Kidney (tissue), 14 donors: ENCODE results near the gene PNMA1. TPM values are rescaled to one million over a fixed set of nuclear protein-coding genes. Genes with fewer than 3 reads are reported as not detected.
A peak's percentile ranks its signal among the peaks of the same experiment; 100 is the strongest.

Experiments
- DNase-seq, 5 donors: peaks; one replicate each; pipeline ENCODE4 v3.0.0-alpha.2; 2013 to 2020
- FAIRE-seq: peaks from 2 replicates; lab custom pipeline; 2012; peaks lifted over from hg19 to GRCh38; lab: Jason Lieb, UNC
- H3K27ac ChIP-seq, 2 donors: one replicate each; pipeline ENCODE4 v1.7.0; 2013; ENCODE audit warnings: low read depth in 2 of 2, low read length in 2 of 2, inconsistent platforms in 1 of 2
- H3K27me3 ChIP-seq: one replicate; pipeline ENCODE4 v1.7.1; 2013; ENCODE audit warnings: low read length, inconsistent platforms; ENCODE audit not compliant: control insufficient read depth, insufficient read depth
- H3K36me3 ChIP-seq, 3 donors: one replicate each; pipeline versions ENCODE4 v1.7.0 to v1.7.1; 2013; ENCODE audit warnings: low read length in 3 of 3, control low read depth in 1 of 3, inconsistent platforms in 1 of 3; ENCODE audit not compliant: insufficient read depth in 3 of 3, control insufficient read depth in 2 of 3
- H3K4me1 ChIP-seq, 3 donors: one replicate each; pipeline versions ENCODE4 v1.7.0 to v1.7.1; 2013; ENCODE audit warnings: low read length in 3 of 3, inconsistent platforms in 1 of 3, low read depth in 1 of 3; ENCODE audit not compliant: control insufficient read depth in 2 of 3, insufficient read depth in 2 of 3
- H3K4me3 ChIP-seq, 3 donors: one replicate each; pipeline versions ENCODE4 v1.7.0 to v1.8.1; 2013; ENCODE audit warnings: low read length in 3 of 3, control low read depth in 1 of 3, inconsistent platforms in 1 of 3
- H3K9ac ChIP-seq, 3 donors: one replicate each; pipeline versions ENCODE4 v1.7.0 to v1.7.1; 2013; ENCODE audit warnings: low read length in 3 of 3, control low read depth in 1 of 3, inconsistent platforms in 1 of 3
- H3K9me3 ChIP-seq, 3 donors: one replicate each; pipeline versions ENCODE4 v1.7.0 to v1.7.1; 2013; ENCODE audit warnings: low read length in 3 of 3, control low read depth in 1 of 3, inconsistent platforms in 1 of 3; ENCODE audit not compliant: control insufficient read depth in 2 of 3, insufficient read depth in 1 of 3
- intact Hi-C: fragments of 100-400 bp; cut with DNase I; formaldehyde crosslinking; loops from one replicate; pipeline ENCODE4 v1.11.1; 2022
- polyA plus RNA-seq: library from polyadenylated mRNA; stranded (reverse); fragments of 350-450 nt; fragmentation: Illumina TruSeq; extraction: RNeasy Lipid Tissue Mini Kit (QIAGEN cat#74804); gene quantifications from one replicate; pipeline ENCODE4 v1.2.3, GENCODE V29; 2014; ENCODE audit warnings: low read depth, low replicate concordance; ENCODE audit not compliant: insufficient read depth
- total RNA-seq: library from RNA; stranded (reverse); fragmentation: NEBNext Ultra II Directional; extraction: Animal tissue kit (Norgen Biotek cat#: 25700); gene quantifications from one replicate; pipeline ENCODE4 v1.2.1, GENCODE V29; 2021
- TF ChIP-seq, protein P1 (sequence below): IDR thresholded peaks from 3 replicates; pipeline ENCODE4 v1.5.1; 2012; ENCODE audit warnings: mild to moderate bottlenecking, moderate library complexity, borderline replicate concordance; ENCODE audit not compliant: insufficient read depth; ENCODE audit errors: extremely low read depth
- donor health status: control.
- donor health status: control.
- donor health status: control.
- donor health status: control.
- donor health status: control.
- donor health status: DM: yes; HTN: yes; CAD: no.
- donor health status: Normal renal cell carcinoma (clear cell type).

Gene PNMA1
- total and polyA plus RNA-seq, 2 donors from 2014 or later = 34.6 to 53.1 TPM

DNA sequence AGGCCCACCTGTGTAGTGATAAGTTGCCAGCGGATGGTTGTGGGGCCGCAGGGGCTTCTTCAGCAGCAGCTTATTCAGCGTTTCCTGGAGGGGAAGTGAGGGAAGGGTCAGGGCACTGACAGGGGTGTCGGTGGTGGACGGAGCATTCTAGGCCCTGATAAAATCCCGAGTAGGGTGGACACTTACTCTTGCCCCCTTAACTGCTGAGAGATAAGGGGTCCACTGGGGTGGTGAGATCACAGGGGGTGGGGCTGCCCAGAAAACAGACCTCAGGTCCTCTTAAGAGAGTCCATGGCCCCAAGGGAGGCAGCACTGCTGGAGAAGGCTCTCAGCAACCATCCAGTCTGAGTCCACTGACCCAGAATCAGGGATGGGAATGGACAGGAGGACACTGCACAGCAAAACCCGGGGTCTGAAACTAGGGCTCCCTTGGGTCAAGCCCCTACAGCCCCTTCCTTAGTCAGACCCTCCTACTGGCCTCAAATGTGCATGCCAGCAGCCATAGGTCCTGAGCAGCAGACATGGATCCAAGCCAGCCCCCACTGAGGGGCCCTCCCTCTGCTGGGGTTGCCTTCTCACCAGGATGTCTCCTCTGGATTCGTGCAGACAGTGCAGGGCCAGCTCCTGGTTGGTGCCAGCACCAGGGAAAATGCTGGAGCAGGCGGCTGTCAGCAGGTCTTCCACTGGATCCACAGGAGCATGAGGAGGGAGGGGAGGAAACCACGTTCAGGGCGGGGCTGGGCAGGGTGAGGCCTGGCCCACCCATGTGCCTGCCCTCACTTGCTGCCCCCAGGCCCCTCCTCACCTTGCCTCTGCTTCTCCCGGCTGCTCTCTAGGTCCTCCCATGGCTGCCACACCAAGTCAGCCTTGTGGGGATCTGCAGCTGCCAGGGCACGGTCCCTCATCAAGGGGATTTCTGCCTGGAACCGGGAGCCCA, 12.1 kb upstream of the PNMA1 start:
- Histone ChIP-seq H3K4me3 (no peak overlapping the region), H3K27ac (peak overlapping the region; percentile 23 to 65), H3K4me1 (peaks cover 3 to 27% (median 23%) of the 10 kb centered on the region in 3 donors), H3K9ac (no peak overlapping the region), H3K9me3 (no peaks in the 10 kb centered on the region), H3K27me3 (no peaks in the 10 kb centered on the region), H3K36me3 (peaks cover 15 to 63% (median 27%) of the 10 kb centered on the region in 3 donors)
- intact Hi-C loops = loop anchor here (5.0 kb wide), 1 partner anchor 101 kb away; no protein-coding TSS in a partner anchor
- TF ChIP-seq, protein P1, sequence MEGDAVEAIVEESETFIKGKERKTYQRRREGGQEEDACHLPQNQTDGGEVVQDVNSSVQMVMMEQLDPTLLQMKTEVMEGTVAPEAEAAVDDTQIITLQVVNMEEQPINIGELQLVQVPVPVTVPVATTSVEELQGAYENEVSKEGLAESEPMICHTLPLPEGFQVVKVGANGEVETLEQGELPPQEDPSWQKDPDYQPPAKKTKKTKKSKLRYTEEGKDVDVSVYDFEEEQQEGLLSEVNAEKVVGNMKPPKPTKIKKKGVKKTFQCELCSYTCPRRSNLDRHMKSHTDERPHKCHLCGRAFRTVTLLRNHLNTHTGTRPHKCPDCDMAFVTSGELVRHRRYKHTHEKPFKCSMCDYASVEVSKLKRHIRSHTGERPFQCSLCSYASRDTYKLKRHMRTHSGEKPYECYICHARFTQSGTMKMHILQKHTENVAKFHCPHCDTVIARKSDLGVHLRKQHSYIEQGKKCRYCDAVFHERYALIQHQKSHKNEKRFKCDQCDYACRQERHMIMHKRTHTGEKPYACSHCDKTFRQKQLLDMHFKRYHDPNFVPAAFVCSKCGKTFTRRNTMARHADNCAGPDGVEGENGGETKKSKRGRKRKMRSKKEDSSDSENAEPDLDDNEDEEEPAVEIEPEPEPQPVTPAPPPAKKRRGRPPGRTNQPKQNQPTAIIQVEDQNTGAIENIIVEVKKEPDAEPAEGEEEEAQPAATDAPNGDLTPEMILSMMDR = no peak
- DNase-seq = peak in 1 of 5 donors; percentile 34
- no peak for FAIRE-seq

DNA sequence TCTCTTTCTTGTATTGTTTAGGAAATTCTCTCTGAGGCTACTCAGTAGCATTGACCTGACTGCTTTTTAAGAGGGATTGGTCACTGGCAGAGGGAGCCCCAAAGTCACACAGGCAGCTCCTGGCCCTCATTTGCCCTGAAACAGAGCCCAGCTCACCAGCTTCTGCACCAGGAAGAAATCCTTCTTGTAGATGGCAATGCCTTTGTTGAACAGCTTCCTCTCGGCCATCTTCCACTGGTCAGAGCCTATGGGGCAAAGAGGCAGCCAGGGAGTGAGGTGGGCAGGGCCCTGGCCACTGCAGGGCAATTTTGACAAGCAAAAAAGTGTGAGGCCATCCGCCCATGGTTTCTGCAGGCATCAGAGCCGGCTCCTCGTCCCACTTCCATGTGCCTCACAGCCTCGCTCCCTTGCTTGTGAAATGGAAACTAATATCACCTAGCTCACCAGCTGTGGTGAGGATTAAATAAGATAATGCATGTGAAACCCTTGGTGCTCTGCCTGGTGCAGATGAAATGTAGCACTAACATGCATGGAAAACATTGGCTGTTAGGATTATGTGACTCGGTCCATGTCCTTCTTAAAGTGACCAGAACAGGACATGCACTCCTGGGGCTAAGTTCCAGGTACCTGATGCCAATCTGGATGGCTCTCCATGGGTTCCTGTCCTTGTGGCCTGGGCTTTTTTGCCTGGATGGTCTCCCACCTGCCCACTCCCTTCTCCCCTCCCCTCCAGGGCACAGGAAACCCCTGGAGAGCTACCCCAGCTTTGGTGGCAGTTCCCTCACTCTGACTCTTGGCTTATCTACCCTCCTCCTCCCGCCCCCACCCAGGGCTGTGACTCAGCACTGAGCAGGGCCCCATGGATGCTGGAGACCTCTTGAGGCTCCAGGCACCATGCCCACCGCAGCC, 11.2 kb upstream of the PNMA1 start:
- peaks cover 3 to 23% (median 20%) of the 10 kb centered on the region in 3 donors for H3K4me1 ChIP-seq
- H3K9ac ChIP-seq = no peak overlapping the region
- no peak for FAIRE-seq

DNA sequence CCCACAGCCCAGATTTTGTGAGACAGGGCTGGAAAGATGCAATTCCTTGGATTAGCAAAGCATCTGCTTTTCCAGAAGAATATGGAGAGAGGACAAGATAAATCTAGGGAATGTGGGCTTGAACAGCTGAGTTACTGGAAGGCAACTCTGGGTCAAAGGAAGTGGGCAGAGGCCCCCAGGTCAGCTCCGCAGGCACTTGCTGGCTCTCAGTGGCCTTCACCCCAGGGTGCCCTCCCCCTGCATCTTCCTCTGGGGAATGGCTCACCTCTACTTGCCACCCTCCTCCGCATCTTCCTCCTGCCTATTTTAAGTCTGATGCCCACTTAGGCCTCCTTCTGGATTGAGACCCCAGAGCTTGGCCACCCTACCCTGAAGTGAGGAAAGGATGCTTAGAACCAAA, 10.5 kb upstream of the PNMA1 start:
- no peak overlapping the region for H3K4me3 ChIP-seq
- intact Hi-C loops = loop anchor here (5.0 kb wide), 1 partner anchor 103 kb away; no protein-coding TSS in a partner anchor
- H3K27me3 ChIP-seq = no peaks in the 10 kb centered on the region
- DNase-seq (peak in 1 of 5 donors; percentile 26), FAIRE-seq (no peak)
- TF ChIP-seq, protein P1 = no peak
- H3K9ac ChIP-seq = no peak overlapping the region
- peaks cover 16 to 70% (median 34%) of the 10 kb centered on the region in 3 donors for H3K36me3 ChIP-seq
- no peaks in the 10 kb centered on the region for H3K9me3 ChIP-seq
- peak overlapping the region; percentile 44 to 65 for H3K27ac ChIP-seq
- peaks cover 3 to 23% (median 20%) of the 10 kb centered on the region in 3 donors for H3K4me1 ChIP-seq

More for the DNA sequence above, 11.2 kb upstream of the PNMA1 start:
- TF ChIP-seq, protein P1 = no peak
- intact Hi-C loops = loop anchor here (5.0 kb wide), 1 partner anchor 102 kb away; no protein-coding TSS in a partner anchor
- Histone ChIP-seq H3K9me3 (no peaks in the 10 kb centered on the region), H3K27me3 (no peaks in the 10 kb centered on the region), H3K4me3 (no peak overlapping the region), H3K36me3 (peaks cover 16 to 70% (median 32%) of the 10 kb centered on the region in 3 donors), H3K27ac (peak overlapping the region; percentile 26 to 65)
- no peak for DNase-seq
